ENCODE measurements around the gene ITGA2B.
"Not testable (repeated sequence)": the region's sequence is repeated elsewhere in the genome, so short reads cannot be mapped to it uniquely, and the experiment has no call there.

The ITGA2B gene

GRCh38 chr17:44329516-44329915 is 59.9 kb downstream of the ITGA2B start:
- not testable (repeated sequence) for DNase-seq

GRCh38 chr17:44327715-44328449 is 61.6 kb downstream of the ITGA2B start:
- DNase-seq, result no peak

GRCh38 chr17:44326861-44327444 is 62.5 kb downstream of the ITGA2B start:
- peak; percentile 96 for DNase-seq

GRCh38 chr17:44324571-44325275 is 64.7 kb downstream of the ITGA2B start, which contains the start of gene SLC25A39:
TSS of gene SLC25A39 (minus strand) at chr17:44324823. CDS start at chr17:44323562, 1,261 bp downstream.
- DNase-seq, result peak; percentile 97

- DNase-seq, result no peak
These were observed 65.3 kb downstream of the ITGA2B start for GRCh38 chr17:44324092-44324570.

GRCh38 chr17:44323359-44324091 is 65.9 kb downstream of the ITGA2B start:
- DNase-seq, result no peak

GRCh38 chr17:44322236-44322895 is 67.1 kb downstream of the ITGA2B start:
- no peak for DNase-seq

Data from CD4-positive, alpha-beta T cell treated with Interleukin-12 subunit alpha and Interleukin-12 subunit beta, for 1 hour (primary cell).